IMR-90 (cell line): Measurements from ENCODE around the gene ALOX12B. TPM values are rescaled to one million over a fixed set of nuclear protein-coding genes. Genes with fewer than 3 reads are reported as not detected.
A peak's percentile ranks its signal among the peaks of the same experiment; 100 is the strongest.

Source experiments
- ATAC-seq: fragments of 200-7000 bp; cut with Tn5 transposase; 2 replicates; pipeline ENCODE4 v1.9.1; 2020; ENCODE audit warnings: low read depth, mild to moderate bottlenecking, moderate library complexity
- BruUV-seq: library from RNA; stranded (reverse); fragments of 400-500 nt; replicated peaks from 2 replicates; lab custom pipeline; 2021; lab: Mats Ljungman, UMichigan
- CTCF ChIA-PET: fragments of 300-600 bp; formaldehyde crosslinking; extraction: SDS; loops from one replicate; lab custom pipeline; 2021; ENCODE audit warnings: antibody characterized with exemption; lab: Yijun Ruan, JAX
- POLR2A ChIA-PET: fragments of 300-600 bp; sonication (Branson Sonifier 250); formaldehyde crosslinking; loops from one replicate; lab custom pipeline; 2022; ENCODE audit warnings: antibody characterized with exemption; ENCODE audit not compliant: unreplicated experiment; lab: Charles Lee
- DNase-seq: peaks from one replicate; pipeline ENCODE4 v3.0.0; 2013
- H2AFZ ChIP-seq: replicated peaks from 2 replicates; pipeline ENCODE3; 2013; ENCODE audit warnings: low read length, mild to moderate bottlenecking; ENCODE audit not compliant: poor library complexity
- H2AK5ac ChIP-seq: 2 replicates; pipeline ENCODE4 v1.6.1; 2013; ENCODE audit warnings: low read depth, low read length, inconsistent platforms
- H2AK9ac ChIP-seq: replicated peaks from 2 replicates; pipeline ENCODE3; 2013; ENCODE audit warnings: mild to moderate bottlenecking, low read depth, low read length, moderate library complexity; ENCODE audit not compliant: poor library complexity
- H2BK120ac ChIP-seq: 2 replicates; pipeline ENCODE4 v1.6.1; 2013; ENCODE audit warnings: low read depth, low read length, inconsistent platforms
- H2BK15ac ChIP-seq: 3 replicates; pipeline ENCODE4 v1.6.1; 2013; ENCODE audit warnings: low read depth, low read length, inconsistent platforms
- H2BK20ac ChIP-seq: 2 replicates; pipeline ENCODE4 v1.6.1; 2013; ENCODE audit warnings: low read depth, mild to moderate bottlenecking, inconsistent platforms, low read length, moderate library complexity
- H2BK5ac ChIP-seq: 2 replicates; pipeline ENCODE4 v1.6.1; 2013; ENCODE audit warnings: mild to moderate bottlenecking, low read depth, low read length, inconsistent platforms; ENCODE audit not compliant: poor library complexity, severe bottlenecking
- H3K14ac ChIP-seq: replicated peaks from 2 replicates; pipeline ENCODE4 v1.6.1; 2013; ENCODE audit warnings: low read depth, low read length, inconsistent platforms
- H3K18ac ChIP-seq: 2 replicates; pipeline ENCODE4 v1.6.1; 2013; ENCODE audit warnings: low read depth, low read length, control low read depth
- H3K23ac ChIP-seq: 2 replicates; pipeline ENCODE4 v1.6.1; 2013; ENCODE audit warnings: low read depth, low read length, inconsistent platforms
- H3K27ac ChIP-seq: 2 replicates; pipeline ENCODE4 v1.5.1; 2013; ENCODE audit warnings: mild to moderate bottlenecking, control low read depth, low read length; ENCODE audit not compliant: insufficient read depth
- H3K27me3 ChIP-seq: 2 replicates; pipeline ENCODE4 v1.6.1; 2013; ENCODE audit warnings: low read length; ENCODE audit not compliant: control insufficient read depth, insufficient read depth
- H3K36me3 ChIP-seq: 2 replicates; pipeline ENCODE4 v1.6.1; 2013; ENCODE audit warnings: low read length, mixed read lengths; ENCODE audit not compliant: control insufficient read depth, insufficient read depth
- H3K4ac ChIP-seq: 2 replicates; pipeline ENCODE4 v1.6.1; 2013; ENCODE audit warnings: low read depth, low read length, inconsistent platforms
- H3K4me1 ChIP-seq: 2 replicates; pipeline ENCODE4 v1.6.1; 2013; ENCODE audit warnings: low read length, mixed read lengths; ENCODE audit not compliant: control insufficient read depth, insufficient read depth
- H3K4me2 ChIP-seq: 2 replicates; pipeline ENCODE4 v1.6.1; 2013; ENCODE audit warnings: low read depth, mild to moderate bottlenecking, control low read depth, low read length, moderate library complexity
- H3K4me3 ChIP-seq: 2 replicates; pipeline ENCODE4 v1.5.1; 2013; ENCODE audit warnings: low read depth, mild to moderate bottlenecking, control low read depth, low read length, moderate library complexity; ENCODE audit not compliant: insufficient read depth
- H3K56ac ChIP-seq: 2 replicates; pipeline ENCODE4 v1.6.1; 2013; ENCODE audit warnings: low read length, inconsistent platforms; ENCODE audit not compliant: insufficient read depth; ENCODE audit errors: extremely low read depth
- H3K79me1 ChIP-seq, 2 experiments: 2 replicates each; pipeline ENCODE4 v1.6.1; 2013; ENCODE audit warnings: low read length in 2 of 2, inconsistent platforms in 1 of 2, low read depth in 1 of 2
- H3K9ac ChIP-seq: 2 replicates; pipeline ENCODE4 v1.6.1; 2013; ENCODE audit warnings: low read depth, low read length, control low read depth
- H3K9me1 ChIP-seq: 2 replicates; pipeline ENCODE4 v1.6.1; 2013; ENCODE audit warnings: low read length, inconsistent platforms; ENCODE audit not compliant: insufficient read depth
- H3K9me3 ChIP-seq: 2 replicates; pipeline ENCODE4 v1.6.1; 2013; ENCODE audit warnings: low read length; ENCODE audit not compliant: control insufficient read depth, insufficient read depth
- H4K20me1 ChIP-seq: 2 replicates; pipeline ENCODE4 v1.6.1; 2013; ENCODE audit warnings: low read length, inconsistent platforms; ENCODE audit not compliant: insufficient read depth
- H4K5ac ChIP-seq: 2 replicates; pipeline ENCODE4 v1.6.1; 2013; ENCODE audit warnings: mild to moderate bottlenecking, low read depth, low read length, control low read depth
- H4K8ac ChIP-seq, 2 experiments: 2 replicates each; pipeline ENCODE4 v1.6.1; 2013; ENCODE audit warnings: low read depth in 2 of 2, low read length in 2 of 2, control low read depth in 1 of 2, inconsistent platforms in 1 of 2
- H4K91ac ChIP-seq: 2 replicates; pipeline ENCODE4 v1.6.1; 2013; ENCODE audit warnings: low read depth, low read length, inconsistent platforms; ENCODE audit not compliant: insufficient read depth
- BHLHE40 ChIP-seq: fragments of 150-350 bp; IDR thresholded peaks from 2 replicates; pipeline ENCODE4 v1.6.1; 2016; ENCODE audit warnings: mild to moderate bottlenecking, low read depth, low read length
- CEBPB ChIP-seq: IDR thresholded peaks from 2 replicates; pipeline ENCODE4 v1.6.1; 2012; ENCODE audit warnings: low read depth, low read length, improper control_type of control experiment
- FOS ChIP-seq: fragments of 150-350 bp; IDR thresholded peaks from 2 replicates; pipeline ENCODE4 v1.6.1; 2016; ENCODE audit warnings: low read depth, low read length
- POLR2A ChIP-seq: IDR thresholded peaks from 2 replicates; pipeline ENCODE4 v1.6.1; 2012; ENCODE audit warnings: mild to moderate bottlenecking, low read depth, low read length
- USF2 ChIP-seq: fragments of 150-350 bp; IDR thresholded peaks from 2 replicates; pipeline ENCODE4 v1.6.1; 2017; ENCODE audit warnings: mild to moderate bottlenecking, antibody characterized with exemption, low read length, low read depth
- WGBS, 2 experiments: methylation state at CpG; one replicate each; pipeline versions ENCODE4 v1.1.5 to v1.1.7; 2013; ENCODE audit warnings: missing lambda C conversion rate in 2 of 2; ENCODE audit not compliant: insufficient read length in 1 of 2; ENCODE audit errors: extremely low coverage in 2 of 2; 5-methylcytosine and 5-hydroxymethylcytosine counted together
- dilution Hi-C: fragments of 300-500 bp; cut with HindIII; formaldehyde crosslinking; loops from one replicate; pipeline ENCODE4 v1.14.3; 2018; ENCODE audit warnings: low sequenced_read_pairs; ENCODE audit not compliant: unreplicated experiment
- in situ Hi-C: fragments of 300-500 bp; cut with MboI; formaldehyde crosslinking; loops from 3 replicates; pipeline ENCODE4 v1.14.3; 2019; ENCODE audit warnings: low sequenced_read_pairs, inconsistent platforms, mixed read lengths
- intact Hi-C: fragments of 100-400 bp; cut with micrococcal nuclease; formaldehyde crosslinking; loops from 2 replicates; pipeline ENCODE4 v1.10.0; 2022
- polyA plus RNA-seq, 3 experiments: library from polyadenylated mRNA; depleted of rRNA; stranded (reverse); fragments of >200 nt; gene quantifications; 2 replicates each; pipeline ENCODE4 v1.2.3, GENCODE V29; 2012; ENCODE audit warnings: low replicate concordance in 1 of 3
- total RNA-seq: library from RNA; depleted of rRNA; stranded (reverse); fragments of >200 nt; gene quantifications from 2 replicates; pipeline ENCODE4 v1.2.3, GENCODE V29; 2012

ALOX12B gene
- total and polyA plus RNA-seq, 2 of the 4 experiments (the other 2 are of a cell fraction) = not detected

- H2BK5ac ChIP-seq = no peak within 1 kb of the TSS
- POLR2A ChIA-PET = no interaction called here
- peak within 1 kb of the TSS; percentile 90 for H3K4me2 ChIP-seq
- WGBS, 2 experiments = 2% methylated on average over 9 of the region's 33 CpGs; no CpG with 5 or more reads in 1 of the 2 experiments
- peaks cover 24% of the 10 kb centered on the region for H4K20me1 ChIP-seq
- no peak within 1 kb of the TSS for H2BK15ac ChIP-seq
- 0 out of 2 replicates have a peak within 1 kb of the TSS, but pooled peaks have one; percentile 13 for H3K4ac ChIP-seq
- H2AK5ac ChIP-seq = no peak within 1 kb of the TSS
- ATAC-seq (no peak; the same call in 1 of the 2 replicates), DNase-seq (peak; percentile 64)
- no peaks in the 10 kb centered on the region for H3K79me1 ChIP-seq
- H4K5ac ChIP-seq = no peak within 1 kb of the TSS
- H4K91ac ChIP-seq = no peak within 1 kb of the TSS
- BruUV-seq = no TSS peak
- H3K23ac ChIP-seq = peak within 1 kb of the TSS; percentile 66
- peak within 1 kb of the TSS; percentile 21; the same call in 1 of the 2 replicates for H3K9ac ChIP-seq
- H3K4me1 ChIP-seq = peaks cover 6% of the 10 kb centered on the region; the same call in 1 of the 2 replicates
- peak within 1 kb of the TSS; percentile 88 for H2AFZ ChIP-seq
- no peak within 1 kb of the TSS; the same call in 1 of the 2 replicates for H3K27ac ChIP-seq
- no peaks in the 10 kb centered on the region for H3K36me3 ChIP-seq
- H2BK120ac ChIP-seq = no peak within 1 kb of the TSS
- TF ChIP-seq FOS = 0 out of 2 replicates have a peak, but pooled peaks have one; percentile 26
- no peak for TF ChIP-seq CEBPB
- TF ChIP-seq POLR2A = no peak
- TF ChIP-seq BHLHE40 = peak; percentile 85
- peak; percentile 63 for TF ChIP-seq USF2
- dilution Hi-C loops (loop anchor here (25.0 kb wide), 1 partner anchor 119 kb away; the partner anchor contains the start of genes CTC1 and PFAS), in situ Hi-C loops (loop anchor here (5.0 kb wide), 1 partner anchor 46 kb away; no protein-coding TSS in a partner anchor), intact Hi-C loops (loop anchor here (1.0 to 2.0 kb wide), 3 partner anchors 24 to 57 kb away; no protein-coding TSS in a partner anchor)
- H3K9me3 ChIP-seq = no peaks in the 10 kb centered on the region
- no peak within 1 kb of the TSS; the same call in 1 of the 2 replicates for H3K56ac ChIP-seq
- H4K8ac ChIP-seq = no peak within 1 kb of the TSS
- H3K14ac ChIP-seq = peak within 1 kb of the TSS; percentile 17; the same call in 1 of the 2 replicates
- CTCF ChIA-PET = interaction anchor here (0.6 to 3.7 kb wide), 10 partner anchors 7 to 177 kb away, joined by 3 to 25 read pairs (median 6); partner anchors contain the start of genes CTC1 and SLC25A35
- H3K27me3 ChIP-seq = peaks cover 30% of the 10 kb centered on the region
- peaks cover 2% of the 10 kb centered on the region; the same call in 1 of the 2 replicates for H3K9me1 ChIP-seq
- peak within 1 kb of the TSS; percentile 33 for H2AK9ac ChIP-seq
- H2BK20ac ChIP-seq = no peak within 1 kb of the TSS
- H3K18ac ChIP-seq = no peak within 1 kb of the TSS
- peak within 1 kb of the TSS; percentile 60 for H3K4me3 ChIP-seq
Measured at GRCh38 chr17:8117980-8118768, 30.7 kb upstream of the ALOX12B start, which contains the start of gene ALOXE3. Gene ALOXE3, minus strand, starts transcription at chr17:8118514. Its CDS starts 524 bp downstream, at chr17:8117990.
